ENCODE results near the gene JAK2.

DNA sequence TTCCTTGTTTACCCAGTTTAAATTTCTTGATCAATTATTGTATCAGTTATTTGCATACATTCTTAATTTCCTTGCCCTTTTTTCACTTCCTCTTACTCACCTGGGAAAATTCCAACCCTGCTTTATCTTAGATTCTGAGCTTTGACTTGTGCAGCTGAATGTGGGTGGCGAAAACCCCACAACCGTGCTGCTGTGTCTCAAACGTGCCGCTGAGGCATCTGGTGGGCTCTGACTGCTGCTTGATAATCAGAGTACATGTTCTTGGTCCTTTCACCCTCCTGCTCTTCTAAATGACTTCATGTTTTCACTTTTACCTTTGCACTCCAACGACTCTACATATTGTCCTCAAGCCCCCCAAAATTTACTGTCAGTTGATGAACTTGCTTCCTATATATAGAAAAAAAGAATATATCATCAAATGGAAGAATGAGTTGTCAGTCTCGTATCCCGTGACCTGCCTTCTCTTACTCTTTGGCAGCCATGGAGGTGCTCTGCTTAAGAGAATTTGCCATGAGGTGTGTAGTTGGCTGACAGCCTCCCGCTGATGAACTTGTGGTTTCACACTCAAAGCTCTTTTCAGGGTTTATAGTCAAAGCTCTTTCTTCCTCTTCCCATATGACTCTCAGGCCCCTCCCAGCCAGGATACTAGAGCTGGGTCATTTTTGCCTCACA, 14.0 kb upstream of the JAK2 start:
- TF ChIP-seq, protein P1, sequence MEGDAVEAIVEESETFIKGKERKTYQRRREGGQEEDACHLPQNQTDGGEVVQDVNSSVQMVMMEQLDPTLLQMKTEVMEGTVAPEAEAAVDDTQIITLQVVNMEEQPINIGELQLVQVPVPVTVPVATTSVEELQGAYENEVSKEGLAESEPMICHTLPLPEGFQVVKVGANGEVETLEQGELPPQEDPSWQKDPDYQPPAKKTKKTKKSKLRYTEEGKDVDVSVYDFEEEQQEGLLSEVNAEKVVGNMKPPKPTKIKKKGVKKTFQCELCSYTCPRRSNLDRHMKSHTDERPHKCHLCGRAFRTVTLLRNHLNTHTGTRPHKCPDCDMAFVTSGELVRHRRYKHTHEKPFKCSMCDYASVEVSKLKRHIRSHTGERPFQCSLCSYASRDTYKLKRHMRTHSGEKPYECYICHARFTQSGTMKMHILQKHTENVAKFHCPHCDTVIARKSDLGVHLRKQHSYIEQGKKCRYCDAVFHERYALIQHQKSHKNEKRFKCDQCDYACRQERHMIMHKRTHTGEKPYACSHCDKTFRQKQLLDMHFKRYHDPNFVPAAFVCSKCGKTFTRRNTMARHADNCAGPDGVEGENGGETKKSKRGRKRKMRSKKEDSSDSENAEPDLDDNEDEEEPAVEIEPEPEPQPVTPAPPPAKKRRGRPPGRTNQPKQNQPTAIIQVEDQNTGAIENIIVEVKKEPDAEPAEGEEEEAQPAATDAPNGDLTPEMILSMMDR (IDR thresholded peaks at IDR 0.05), result no peak
- TF ChIP-seq POLR2AphosphoS5 (IDR thresholded peaks at IDR 0.05) (no peak), EP300 (IDR thresholded peaks at IDR 0.05) (no peak), POLR2A (IDR thresholded peaks at IDR 0.05) (no peak)

All from suprapubic skin (tissue), 4 donors.